EH (cell line): ENCODE results near the gene SRGAP1.
"Not testable (repeated sequence)": the region's sequence is repeated elsewhere in the genome, so short reads cannot be mapped to it uniquely, and the experiment has no call there.

Source experiments
- DNase-seq: peaks from one replicate; pipeline ENCODE4 v3.0.0-alpha.2; 2015; ENCODE audit warnings: low read depth

Gene SRGAP1

GRCh38 chr12:63869656-63870055, 25.2 kb downstream of the SRGAP1 start:
- DNase-seq: peak; percentile 51

DNA sequence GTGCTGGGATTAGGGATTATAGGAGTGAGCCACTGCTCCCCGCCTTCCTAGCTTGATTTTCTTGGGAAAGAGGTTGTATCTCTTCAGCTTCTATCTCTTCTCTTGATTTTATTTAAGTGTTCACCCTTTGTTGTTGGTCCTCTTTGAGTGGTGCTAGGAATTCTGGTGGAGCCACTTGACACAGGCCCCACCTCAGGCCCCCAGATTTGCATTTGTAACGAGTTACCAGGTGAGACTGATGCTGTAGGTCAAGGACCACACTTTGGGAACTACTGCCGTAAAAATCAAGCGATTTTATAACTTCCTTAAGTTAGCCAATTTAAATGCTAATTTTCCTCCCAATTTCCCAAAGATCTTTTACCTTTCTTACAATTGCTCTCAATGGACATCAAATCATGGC, 26.3 kb downstream of the SRGAP1 start:
- DNase-seq: no peak

- DNase-seq: no peak
Observed at GRCh38 chr12:63874897-63875480, 30.5 kb downstream of the SRGAP1 start.

DNA sequence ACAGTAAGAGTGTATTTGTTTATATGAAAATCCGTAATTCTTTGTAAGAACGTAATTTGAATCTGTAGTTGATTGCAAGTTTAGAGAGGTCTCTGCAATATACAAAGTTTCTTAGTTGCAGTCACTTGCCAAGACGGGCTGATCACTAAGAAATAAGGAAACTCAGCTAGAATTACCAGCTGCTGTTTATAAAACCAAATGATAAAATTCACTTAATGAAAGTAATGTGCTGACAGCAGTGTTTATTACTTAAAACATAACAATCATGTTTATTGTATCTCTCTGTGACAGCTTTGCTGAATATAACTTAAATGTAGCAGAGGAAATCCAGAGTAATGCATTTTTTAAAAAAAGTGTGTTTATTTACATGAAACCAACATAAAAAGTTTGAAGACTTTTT, 31.2 kb downstream of the SRGAP1 start:
- DNase-seq: no peak

GRCh38 chr12:63876980-63877379, 32.5 kb downstream of the SRGAP1 start:
- no peak for DNase-seq

GRCh38 chr12:63877693-63878092, 33.2 kb downstream of the SRGAP1 start:
- no peak for DNase-seq

DNA sequence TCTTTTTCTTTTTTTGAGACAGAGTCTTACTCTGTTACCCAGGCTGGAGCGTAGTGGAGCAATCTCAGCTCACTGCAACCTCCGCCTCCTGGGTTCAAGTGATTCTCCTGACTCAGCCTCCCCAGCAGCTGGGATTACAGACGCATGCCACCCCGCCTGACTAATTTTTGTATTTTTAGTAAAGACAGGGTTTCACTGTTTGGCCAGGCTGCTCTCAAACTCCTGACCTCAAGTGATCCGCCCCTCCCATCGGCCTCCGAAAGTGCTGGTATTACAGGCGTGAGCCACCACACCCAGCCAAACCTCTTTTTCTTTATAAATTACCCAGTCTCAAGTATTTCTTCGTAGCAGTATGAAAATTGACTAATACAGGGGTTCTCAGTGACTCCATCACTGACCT, 35.7 kb downstream of the SRGAP1 start:
- not testable (repeated sequence) for DNase-seq

GRCh38 chr12:63880742-63881263, 36.3 kb downstream of the SRGAP1 start:
- DNase-seq: no peak

DNA sequence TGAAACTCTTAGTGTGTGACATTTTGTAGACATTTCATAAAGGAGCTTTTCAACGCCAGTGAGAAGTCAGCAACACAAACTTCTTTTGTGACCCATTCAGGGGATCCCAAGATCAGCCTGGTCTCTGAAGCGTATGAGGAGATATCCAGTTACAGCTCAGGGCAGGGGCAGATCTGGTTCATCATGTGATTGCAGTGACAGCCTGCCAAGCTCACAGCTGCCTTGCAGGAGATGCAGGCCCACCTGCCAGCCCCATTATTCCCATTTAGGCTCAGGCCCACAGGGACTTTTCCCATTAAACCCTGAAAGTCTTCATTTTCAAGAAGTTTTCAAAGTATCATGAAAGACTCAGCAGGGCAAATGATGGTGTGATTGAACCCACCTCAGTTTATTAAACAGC, 38.3 kb downstream of the SRGAP1 start:
- no peak for DNase-seq

DNA sequence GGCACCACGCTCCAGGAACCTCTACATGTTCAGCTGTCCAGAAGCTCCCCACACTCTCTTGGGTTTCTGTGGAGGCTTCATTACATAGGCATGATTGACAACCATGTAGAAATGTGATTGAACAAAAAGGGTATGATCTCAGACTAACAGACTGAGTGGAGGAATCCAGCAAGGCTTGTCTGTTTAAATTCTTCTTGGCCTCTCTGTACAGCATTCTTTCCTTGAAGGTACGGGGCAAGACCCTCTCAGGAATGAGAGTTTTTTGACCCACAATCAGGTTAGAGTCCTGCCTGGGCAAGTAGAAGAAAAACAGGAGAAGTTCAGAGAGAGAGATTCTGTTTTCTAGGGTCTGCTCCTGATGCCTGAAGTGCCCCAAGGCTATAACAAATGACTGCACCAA, 40.9 kb downstream of the SRGAP1 start:
- no peak for DNase-seq

GRCh38 chr12:63888908-63889635, 44.6 kb downstream of the SRGAP1 start:
- peak; percentile 79 for DNase-seq

- peak; percentile 33 for DNase-seq
Observed at GRCh38 chr12:63889721-63890509, 45.4 kb downstream of the SRGAP1 start.

DNA sequence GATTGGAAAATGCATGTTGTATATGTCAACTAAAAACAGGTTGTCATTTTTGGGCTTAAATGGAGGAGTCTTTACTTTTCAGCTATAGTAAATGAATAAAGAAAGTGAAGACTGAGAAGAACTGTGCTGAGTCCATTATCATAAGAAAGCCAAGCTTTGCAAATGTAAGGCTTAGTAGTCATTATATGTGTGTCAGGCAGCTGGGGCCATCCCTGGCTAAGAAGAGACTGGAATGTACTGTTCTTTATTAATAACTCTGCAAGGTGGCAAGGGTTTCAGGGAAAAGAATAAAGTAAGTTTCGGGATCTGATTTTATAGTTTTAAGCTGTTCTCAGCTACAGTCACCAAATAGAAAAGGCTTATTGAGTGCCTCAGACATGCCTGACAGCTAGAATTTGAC, 48.7 kb downstream of the SRGAP1 start:
- DNase-seq: no peak

GRCh38 chr12:63894132-63894531, 49.6 kb downstream of the SRGAP1 start:
- no peak for DNase-seq

DNA sequence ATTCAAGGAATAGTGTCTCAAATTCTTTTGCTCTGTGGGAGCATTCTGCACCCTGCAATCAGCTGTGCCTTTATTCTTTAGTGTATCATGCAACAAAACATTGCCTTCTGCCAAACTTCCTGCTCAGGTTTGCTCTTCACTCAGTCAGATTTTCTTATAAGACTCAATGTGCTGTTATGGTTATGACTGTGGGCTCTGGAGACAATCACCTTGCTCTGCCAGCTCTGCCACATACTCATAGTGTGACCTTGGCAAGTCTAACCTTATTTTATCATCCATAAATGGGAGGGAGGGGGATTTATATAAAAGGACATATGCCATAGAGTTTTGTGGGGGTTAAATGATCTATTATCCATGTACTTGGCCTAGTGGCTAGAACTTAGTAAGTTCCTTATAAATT, 51.3 kb downstream of the SRGAP1 start:
- DNase-seq: no peak

DNA sequence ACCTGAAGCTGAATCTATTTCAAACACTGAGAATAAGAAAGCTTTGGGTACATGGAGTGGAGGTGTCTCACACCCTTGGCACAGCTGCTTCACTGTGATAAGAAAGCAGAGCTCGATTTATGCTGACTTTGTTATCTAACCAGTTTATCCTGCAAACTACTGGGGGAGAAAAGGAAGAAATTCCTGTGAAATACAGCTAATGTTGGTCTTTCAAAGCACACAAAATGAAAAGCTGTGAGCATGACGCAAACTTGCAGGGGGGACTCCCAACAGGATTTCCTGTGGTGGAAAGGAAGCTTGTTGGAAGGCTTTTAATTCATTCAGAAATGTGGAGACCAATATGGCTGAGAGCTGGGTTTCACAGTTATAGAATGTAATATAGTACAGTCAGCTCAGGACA, 53.4 kb downstream of the SRGAP1 start:
- DNase-seq: peak; percentile 37

- no peak for DNase-seq
Observed at GRCh38 chr12:63898764-63899337, 54.4 kb downstream of the SRGAP1 start.

DNA sequence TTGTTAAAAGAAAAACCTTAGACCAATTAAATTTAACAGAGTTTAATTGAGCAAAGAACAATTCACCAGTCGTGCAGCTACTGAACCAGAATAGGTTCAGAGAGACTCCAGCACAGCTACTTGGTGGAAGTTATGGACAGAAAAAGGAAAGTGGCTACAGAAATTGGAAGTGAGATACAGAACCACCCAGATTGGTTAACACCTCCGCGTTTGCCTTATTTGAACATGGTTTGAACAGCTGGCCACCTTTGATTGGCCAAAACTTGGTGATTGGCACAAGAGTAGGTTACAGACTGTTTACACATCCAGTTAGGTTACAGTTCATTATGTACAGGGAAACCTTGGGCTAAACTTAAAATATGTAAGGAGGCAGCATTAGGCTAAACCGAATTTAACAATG, 54.9 kb downstream of the SRGAP1 start:
- no peak for DNase-seq

GRCh38 chr12:63900922-63901793, 56.7 kb downstream of the SRGAP1 start:
- DNase-seq: no peak

DNA sequence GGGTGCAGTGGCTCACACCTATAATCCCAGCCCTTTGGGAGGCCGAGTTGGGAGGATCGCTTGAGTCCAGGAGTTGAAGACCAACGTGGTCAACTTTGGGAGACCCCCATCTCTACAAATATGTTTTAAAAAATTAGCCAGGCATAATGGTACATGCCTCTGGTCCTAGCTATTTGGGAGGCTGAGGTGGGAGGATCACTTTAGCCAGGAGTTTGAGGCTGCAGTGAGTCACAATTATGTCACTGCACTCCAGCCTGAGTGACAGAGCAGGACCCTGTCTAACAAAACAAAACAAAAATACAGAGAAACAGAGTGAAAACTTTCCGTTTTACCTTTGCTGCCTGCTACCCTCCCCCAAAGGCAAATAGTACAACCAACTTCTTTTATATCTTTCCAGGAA, 60.2 kb downstream of the SRGAP1 start:
- no peak for DNase-seq

DNA sequence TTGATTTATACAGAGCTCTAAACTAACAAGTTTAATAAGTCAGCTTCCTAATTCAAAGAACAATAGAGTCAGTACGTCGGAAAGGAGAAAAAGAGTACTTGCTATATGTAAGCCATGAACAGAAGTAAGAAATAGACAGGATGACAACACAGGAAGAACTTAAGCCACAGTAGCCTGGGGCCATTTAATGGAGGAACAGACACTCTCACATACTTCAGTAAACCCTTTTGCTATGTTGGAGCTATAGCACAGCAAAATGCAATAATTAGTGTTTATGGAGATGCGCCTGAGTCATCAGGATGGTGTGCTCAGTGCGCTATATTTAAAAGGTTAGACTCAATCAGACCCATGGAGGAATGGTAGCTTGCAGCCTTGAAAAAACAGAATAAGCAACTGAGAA, 61.0 kb downstream of the SRGAP1 start:
- peak; percentile 97 for DNase-seq

GRCh38 chr12:63906876-63907275, 62.4 kb downstream of the SRGAP1 start:
- no peak for DNase-seq
